Dedifferentiated amniotic fluid mesenchymal stem cell (primary cell): Measurements from ENCODE around the gene ANKRD20A1.
"Not testable (repeated sequence)": the region's sequence is repeated elsewhere in the genome, so short reads cannot be mapped to it uniquely, and the experiment has no call there.

Experiments
- DNase-seq: peaks from one replicate; pipeline ENCODE4 v3.0.0-alpha.2; 2016; ENCODE audit errors: extremely low spot score

ANKRD20A1 gene

DNA sequence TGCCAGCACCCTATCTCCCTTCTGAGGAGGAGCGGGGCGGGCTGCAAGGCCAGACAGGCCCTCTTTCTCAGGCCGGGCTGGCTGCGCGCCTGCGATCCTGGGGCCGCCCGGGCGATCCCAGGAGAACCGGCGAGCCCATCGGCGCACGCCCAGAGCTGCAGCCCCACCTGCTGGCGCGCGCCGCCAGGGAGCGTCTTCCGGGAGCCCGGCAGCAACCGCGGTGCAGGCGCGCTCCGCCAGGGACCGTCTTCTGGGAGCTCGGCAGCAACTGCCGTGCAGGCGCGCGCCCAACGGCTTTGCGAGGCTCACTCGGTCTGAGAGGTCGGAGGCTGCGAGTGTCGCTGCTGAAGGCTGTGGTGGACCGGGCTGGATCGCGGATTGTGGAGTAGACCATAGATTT is at the start of gene ANKRD20A1:
Gene ANKRD20A1 (plus strand): TSS at position 61 of the 400 bp plus-strand sequence. CDS start 496 bp downstream, outside the sequence.
- not testable (repeated sequence) for DNase-seq

DNA sequence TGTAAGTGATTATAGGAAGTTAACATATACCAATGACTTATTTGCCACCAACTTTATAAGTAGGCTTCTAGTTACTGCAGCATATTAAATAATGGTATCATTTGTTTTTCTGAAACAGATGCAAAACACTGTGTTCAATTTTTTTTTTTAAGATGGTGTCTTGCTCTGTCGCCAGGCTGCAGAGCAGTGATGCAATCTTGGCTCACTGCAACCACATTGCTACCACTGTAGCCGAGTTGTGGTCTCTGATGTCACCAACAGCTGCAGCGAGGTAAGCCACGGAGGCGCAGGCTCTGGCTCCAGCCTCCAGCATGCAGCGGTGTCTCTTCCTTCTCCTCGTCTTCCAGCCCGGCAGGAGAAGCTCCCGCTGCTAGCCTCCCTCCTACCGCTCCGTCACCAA is 26.6 kb upstream of the ANKRD20A1 start:
- not testable (repeated sequence) for DNase-seq
